Cardiac atrium fibroblast (primary cell): Measurements from ENCODE around the gene CRYGN. TPM values are rescaled to one million over a fixed set of nuclear protein-coding genes. Genes with fewer than 3 reads are reported as not detected.

Source experiments
- total RNA-seq: library from RNA; depleted of rRNA; stranded (reverse); fragments of >200 nt; gene quantifications from 2 replicates; pipeline ENCODE4 v1.2.3, GENCODE V29; 2015

CRYGN gene, protein sequence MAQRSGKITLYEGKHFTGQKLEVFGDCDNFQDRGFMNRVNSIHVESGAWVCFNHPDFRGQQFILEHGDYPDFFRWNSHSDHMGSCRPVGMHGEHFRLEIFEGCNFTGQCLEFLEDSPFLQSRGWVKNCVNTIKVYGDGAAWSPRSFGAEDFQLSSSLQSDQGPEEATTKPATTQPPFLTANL
- total RNA-seq: not detected in 2 replicates

DNA sequence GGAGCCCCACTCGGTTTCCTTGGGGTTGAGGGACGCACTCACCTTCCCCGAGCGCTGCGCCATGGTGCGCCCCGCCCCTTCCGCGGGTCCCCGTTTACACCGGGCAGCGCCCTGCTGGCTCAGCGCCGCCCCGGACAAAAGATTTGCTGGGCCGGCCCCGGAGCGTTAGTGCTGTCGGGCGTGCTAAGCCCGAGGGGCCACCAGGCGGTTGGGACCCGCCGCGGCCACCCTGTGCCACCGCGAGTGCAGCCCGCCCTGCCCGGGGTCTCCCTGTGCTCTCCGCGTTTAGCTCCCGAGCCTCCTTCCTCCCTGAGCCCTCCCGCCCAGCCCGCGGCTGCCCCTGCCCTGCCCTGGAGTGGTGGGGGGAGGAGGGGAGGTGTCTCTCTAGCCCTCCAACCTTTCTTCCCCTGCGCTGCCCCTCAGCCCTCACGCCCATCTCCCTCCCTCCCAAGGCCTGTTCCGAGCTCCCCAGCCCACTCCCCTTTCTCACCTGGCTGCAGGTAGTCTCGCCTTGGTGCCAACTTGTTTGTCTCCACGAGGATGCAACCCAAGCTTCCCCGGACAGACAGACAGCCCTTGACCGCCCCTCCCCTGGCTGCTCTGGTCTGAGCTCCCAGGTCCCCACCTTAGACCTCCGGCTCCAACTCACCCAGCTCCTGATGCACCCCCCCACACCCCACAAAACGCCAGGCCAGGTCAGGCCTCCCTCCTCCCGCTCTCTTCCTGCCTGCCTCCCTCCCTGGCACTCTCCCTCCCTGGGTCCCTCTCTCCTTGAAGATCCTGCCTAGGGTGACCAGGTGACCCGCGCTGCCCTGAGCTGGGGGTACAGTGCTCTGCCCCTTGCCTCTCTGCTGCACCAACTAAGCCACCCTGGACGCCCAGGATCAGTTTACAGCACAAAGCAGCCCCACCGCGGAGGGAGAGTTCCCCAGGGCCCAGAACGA is at the start of gene CRYGN:
Gene CRYGN, minus strand, starts transcription at position 287 of the 944 bp plus-strand sequence. Its CDS starts 224 bp downstream, at position 63.

DNA sequence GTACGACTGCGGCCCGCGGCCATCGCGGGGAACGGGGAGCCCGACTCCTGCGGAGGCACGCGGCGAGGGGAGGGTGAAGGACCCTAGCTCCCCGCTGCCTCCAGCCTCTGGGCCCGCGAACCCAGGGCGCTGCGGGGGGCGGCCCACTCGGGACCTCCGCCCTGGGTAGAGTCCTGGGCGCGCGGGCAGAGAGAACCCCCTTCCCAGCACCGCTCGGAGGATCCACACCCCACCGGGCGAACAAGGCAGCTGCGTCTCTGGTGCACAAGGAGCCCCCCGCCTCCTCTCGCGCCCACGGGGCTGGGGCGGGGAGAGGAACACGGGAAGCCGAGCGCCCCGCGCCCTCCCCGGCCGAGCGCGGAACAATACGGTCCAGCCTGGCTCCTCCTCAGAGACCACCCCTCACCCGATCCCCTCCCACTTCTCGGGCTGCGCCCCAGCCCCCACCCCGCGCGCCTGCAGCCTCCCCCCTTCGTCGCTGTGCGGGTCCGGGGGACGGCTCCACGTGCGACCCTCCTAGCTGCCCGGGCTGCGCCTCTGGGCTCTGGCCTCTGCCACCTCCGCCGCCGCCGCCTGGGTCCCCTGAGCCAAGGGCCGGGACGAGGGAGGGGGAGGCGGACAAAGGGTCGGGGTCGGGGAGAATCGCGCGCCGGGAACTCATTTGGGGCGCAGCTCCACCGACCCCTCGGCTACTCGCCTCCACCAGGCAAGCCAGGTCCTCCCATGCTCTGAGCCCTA is 30.1 kb downstream of the CRYGN start, which contains the start of gene WDR86:
Gene WDR86, minus strand, starts transcription at position 372 of the 738 bp plus-strand sequence. CDS start 449 bp downstream, outside the sequence.

Other genes starting within 250 kb of the CRYGN start
- not detected in 2 replicates for gene H2BK1, start 229.7 kb downstream of the CRYGN start, total RNA-seq
- 41.2 and 49.7 TPM in 2 replicates for gene ABCF2, start 212.9 kb downstream of the CRYGN start, total RNA-seq
- gene CHPF2, start 207.7 kb downstream of the CRYGN start, total RNA-seq: 89.0 and 110 TPM in 2 replicates
- gene SMARCD3, start 191.4 kb downstream of the CRYGN start, total RNA-seq: 27.5 and 41.0 TPM in 2 replicates
- 24.6 and 28.5 TPM in 2 replicates for gene NUB1, start 98.3 kb downstream of the CRYGN start, total RNA-seq
- not detected in 2 replicates for gene WDR86, start 30.1 kb downstream of the CRYGN start, total RNA-seq
- gene RHEB, start 79.8 kb upstream of the CRYGN start, total RNA-seq: 79.3 and 81.5 TPM in 2 replicates